HEK293 (cell line): ENCODE results near the gene LRRC30.

Experiments used
- ZNF558 ChIP-seq: fragments of 450-650 bp; formaldehyde crosslinking; IDR thresholded peaks from 2 replicates; pipeline ENCODE4 v1.5.1; 2016; ENCODE audit warnings: missing biosample characterization, missing genetic modification characterization
- TF ChIP-seq, protein P1 (sequence below): fragments of 450-650 bp; formaldehyde crosslinking; conservative IDR thresholded peaks from 2 replicates; pipeline ENCODE4 v1.5.1; 2016; ENCODE audit warnings: low read depth, missing biosample characterization, missing genetic modification characterization
- TF ChIP-seq, protein P2 (sequence below): fragments of 450-650 bp; formaldehyde crosslinking; IDR thresholded peaks from 2 replicates; pipeline ENCODE4 v1.5.1; 2016; ENCODE audit warnings: missing biosample characterization, missing genetic modification characterization
- TF ChIP-seq, protein P3 (sequence below): fragments of 450-650 bp; formaldehyde crosslinking; IDR thresholded peaks from 2 replicates; pipeline ENCODE4 v1.5.1; 2017; ENCODE audit warnings: missing biosample characterization, missing genetic modification characterization

The LRRC30 gene

GRCh38 chr18:7281579-7281978 is 50.7 kb downstream of the LRRC30 start (continued):
- TF ChIP-seq, protein P1, sequence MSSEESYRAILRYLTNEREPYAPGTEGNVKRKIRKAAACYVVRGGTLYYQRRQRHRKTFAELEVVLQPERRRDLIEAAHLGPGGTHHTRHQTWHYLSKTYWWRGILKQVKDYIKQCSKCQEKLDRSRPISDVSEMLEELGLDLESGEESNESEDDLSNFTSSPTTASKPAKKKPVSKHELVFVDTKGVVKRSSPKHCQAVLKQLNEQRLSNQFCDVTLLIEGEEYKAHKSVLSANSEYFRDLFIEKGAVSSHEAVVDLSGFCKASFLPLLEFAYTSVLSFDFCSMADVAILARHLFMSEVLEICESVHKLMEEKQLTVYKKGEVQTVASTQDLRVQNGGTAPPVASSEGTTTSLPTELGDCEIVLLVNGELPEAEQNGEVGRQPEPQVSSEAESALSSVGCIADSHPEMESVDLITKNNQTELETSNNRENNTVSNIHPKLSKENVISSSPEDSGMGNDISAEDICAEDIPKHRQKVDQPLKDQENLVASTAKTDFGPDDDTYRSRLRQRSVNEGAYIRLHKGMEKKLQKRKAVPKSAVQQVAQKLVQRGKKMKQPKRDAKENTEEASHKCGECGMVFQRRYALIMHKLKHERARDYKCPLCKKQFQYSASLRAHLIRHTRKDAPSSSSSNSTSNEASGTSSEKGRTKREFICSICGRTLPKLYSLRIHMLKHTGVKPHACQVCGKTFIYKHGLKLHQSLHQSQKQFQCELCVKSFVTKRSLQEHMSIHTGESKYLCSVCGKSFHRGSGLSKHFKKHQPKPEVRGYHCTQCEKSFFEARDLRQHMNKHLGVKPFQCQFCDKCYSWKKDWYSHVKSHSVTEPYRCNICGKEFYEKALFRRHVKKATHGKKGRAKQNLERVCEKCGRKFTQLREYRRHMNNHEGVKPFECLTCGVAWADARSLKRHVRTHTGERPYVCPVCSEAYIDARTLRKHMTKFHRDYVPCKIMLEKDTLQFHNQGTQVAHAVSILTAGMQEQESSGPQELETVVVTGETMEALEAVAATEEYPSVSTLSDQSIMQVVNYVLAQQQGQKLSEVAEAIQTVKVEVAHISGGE (tag by site-specific recombination) = no peak
- TF ChIP-seq ZNF558 (tag by site-specific recombination) = no peak
- TF ChIP-seq, protein P2, sequence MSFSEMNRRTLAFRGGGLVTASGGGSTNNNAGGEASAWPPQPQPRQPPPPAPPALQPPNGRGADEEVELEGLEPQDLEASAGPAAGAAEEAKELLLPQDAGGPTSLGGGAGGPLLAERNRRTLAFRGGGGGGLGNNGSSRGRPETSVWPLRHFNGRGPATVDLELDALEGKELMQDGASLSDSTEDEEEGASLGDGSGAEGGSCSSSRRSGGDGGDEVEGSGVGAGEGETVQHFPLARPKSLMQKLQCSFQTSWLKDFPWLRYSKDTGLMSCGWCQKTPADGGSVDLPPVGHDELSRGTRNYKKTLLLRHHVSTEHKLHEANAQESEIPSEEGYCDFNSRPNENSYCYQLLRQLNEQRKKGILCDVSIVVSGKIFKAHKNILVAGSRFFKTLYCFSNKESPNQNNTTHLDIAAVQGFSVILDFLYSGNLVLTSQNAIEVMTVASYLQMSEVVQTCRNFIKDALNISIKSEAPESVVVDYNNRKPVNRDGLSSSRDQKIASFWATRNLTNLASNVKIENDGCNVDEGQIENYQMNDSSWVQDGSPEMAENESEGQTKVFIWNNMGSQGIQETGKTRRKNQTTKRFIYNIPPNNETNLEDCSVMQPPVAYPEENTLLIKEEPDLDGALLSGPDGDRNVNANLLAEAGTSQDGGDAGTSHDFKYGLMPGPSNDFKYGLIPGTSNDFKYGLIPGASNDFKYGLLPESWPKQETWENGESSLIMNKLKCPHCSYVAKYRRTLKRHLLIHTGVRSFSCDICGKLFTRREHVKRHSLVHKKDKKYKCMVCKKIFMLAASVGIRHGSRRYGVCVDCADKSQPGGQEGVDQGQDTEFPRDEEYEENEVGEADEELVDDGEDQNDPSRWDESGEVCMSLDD (tag by site-specific recombination) = no peak
- TF ChIP-seq, protein P3, sequence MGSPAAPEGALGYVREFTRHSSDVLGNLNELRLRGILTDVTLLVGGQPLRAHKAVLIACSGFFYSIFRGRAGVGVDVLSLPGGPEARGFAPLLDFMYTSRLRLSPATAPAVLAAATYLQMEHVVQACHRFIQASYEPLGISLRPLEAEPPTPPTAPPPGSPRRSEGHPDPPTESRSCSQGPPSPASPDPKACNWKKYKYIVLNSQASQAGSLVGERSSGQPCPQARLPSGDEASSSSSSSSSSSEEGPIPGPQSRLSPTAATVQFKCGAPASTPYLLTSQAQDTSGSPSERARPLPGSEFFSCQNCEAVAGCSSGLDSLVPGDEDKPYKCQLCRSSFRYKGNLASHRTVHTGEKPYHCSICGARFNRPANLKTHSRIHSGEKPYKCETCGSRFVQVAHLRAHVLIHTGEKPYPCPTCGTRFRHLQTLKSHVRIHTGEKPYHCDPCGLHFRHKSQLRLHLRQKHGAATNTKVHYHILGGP = no peak
